K562 (cell line): ENCODE data around the gene NEK2. TPM values are rescaled to one million over a fixed set of nuclear protein-coding genes. Genes with fewer than 3 reads are reported as not detected.

Experiments used
- ATAC-seq: fragments of 200-7000 bp; cut with Tn5 transposase; 3 replicates; pipeline ENCODE4 v1.9.1; 2020; ENCODE audit warnings: moderate library complexity
- BruUV-seq: library from RNA; stranded (reverse); fragments of 400-500 nt; replicated peaks from 2 replicates; lab custom pipeline; 2021; lab: Mats Ljungman, UMichigan
- CTCF ChIA-PET: fragments of 300-600 bp; formaldehyde crosslinking; extraction: SDS; loops from one replicate; lab custom pipeline; 2021; ENCODE audit warnings: low intra/inter-chr PET ratio; lab: Yijun Ruan, JAX
- POLR2A ChIA-PET: fragments of 300-600, 350-650 bp; sonication (Branson Sonifier 250); formaldehyde crosslinking; extraction: SDS; loops from one replicate; lab custom pipeline; 2021; ENCODE audit warnings: antibody characterized with exemption, inconsistent platforms; lab: Yijun Ruan, JAX
- DNase-seq, 4 experiments: peaks; one replicate each; pipeline versions ENCODE4 v3.0.0 to v3.0.0-alpha.2; 2011 to 2018; ENCODE audit warnings: low spot score in 3 of 4, mixed read lengths in 3 of 4; ENCODE audit errors: extremely low read depth in 1 of 4
- FAIRE-seq: peaks from 2 replicates; lab custom pipeline; 2011; peaks lifted over from hg19 to GRCh38; lab: Jason Lieb, UNC
- H2AFZ ChIP-seq: 2 replicates; pipeline ENCODE4 v1.6.0; 2011; ENCODE audit warnings: low read depth, low read length, control low read depth, inconsistent platforms
- H3K27ac ChIP-seq: fragments of 200-600 bp; 3 replicates; pipeline ENCODE4 v1.8.0; 2011; ENCODE audit warnings: low read depth, mild to moderate bottlenecking, control low read depth, inconsistent platforms, low read length, moderate library complexity, mixed read lengths; ENCODE audit errors: extremely low read depth
- H3K27me3 ChIP-seq, 2 experiments: fragments of 300-600 bp in 1 of 2; 2 replicates in 1 of 2; 3 replicates in 1 of 2; pipeline versions ENCODE4 v1.6.0 to v1.8.0; 2011; ENCODE audit warnings: inconsistent platforms in 2 of 2, low read length in 2 of 2, mild to moderate bottlenecking in 1 of 2, mixed read lengths in 1 of 2, moderate library complexity in 1 of 2; ENCODE audit not compliant: control insufficient read depth in 2 of 2, insufficient read depth in 2 of 2
- H3K36me3 ChIP-seq: fragments of 300-600 bp; 3 replicates; pipeline ENCODE4 v1.8.0; 2011; ENCODE audit warnings: mild to moderate bottlenecking, low read length, inconsistent platforms; ENCODE audit not compliant: control insufficient read depth, insufficient read depth
- H3K4me1 ChIP-seq, 2 experiments: fragments of 200-600 bp in 1 of 2; replicated peaks in 1 of 2; 2 replicates in 1 of 2; 3 replicates in 1 of 2; pipeline versions ENCODE4 v1.5.1 to v1.8.0; 2011; ENCODE audit warnings: inconsistent platforms in 2 of 2, low read length in 2 of 2, mild to moderate bottlenecking in 1 of 2, mixed read lengths in 1 of 2, moderate library complexity in 1 of 2; ENCODE audit not compliant: control insufficient read depth in 2 of 2, insufficient read depth in 2 of 2
- H3K4me2 ChIP-seq: 2 replicates; pipeline ENCODE4 v1.6.1; 2011; ENCODE audit warnings: low read length, control low read depth, inconsistent platforms, mixed read lengths; ENCODE audit not compliant: insufficient read depth
- H3K4me3 ChIP-seq: fragments of 200-600 bp; sonication (generic), shearing (Covaris generic); 2 replicates; pipeline ENCODE4 v1.5.1; 2016; ENCODE audit warnings: control low read depth, inconsistent platforms
- H3K79me2 ChIP-seq: fragments of 200-600 bp; 3 replicates; pipeline ENCODE4 v1.8.0; 2011; ENCODE audit warnings: low read length, inconsistent platforms; ENCODE audit not compliant: control insufficient read depth, insufficient read depth
- H3K9ac ChIP-seq, 2 experiments: 2 replicates each; pipeline versions ENCODE4 v1.6.0 to v1.6.1; 2011; ENCODE audit warnings: low read depth in 2 of 2, low read length in 2 of 2, control low read depth in 1 of 2, inconsistent platforms in 1 of 2, mild to moderate bottlenecking in 1 of 2, mixed read lengths in 1 of 2; ENCODE audit not compliant: insufficient read depth in 1 of 2
- H3K9me1 ChIP-seq: one replicate; pipeline ENCODE4 v1.6.0; 2011; ENCODE audit warnings: inconsistent platforms, mild to moderate bottlenecking, low read length, moderate library complexity; ENCODE audit not compliant: control insufficient read depth, insufficient read depth
- H3K9me3 ChIP-seq: replicated peaks from 2 replicates; pipeline ENCODE4 v1.5.1; 2011; ENCODE audit warnings: low read depth, low read length, inconsistent platforms; ENCODE audit not compliant: control insufficient read depth, insufficient read depth
- H4K20me1 ChIP-seq: replicated peaks from 2 replicates; pipeline ENCODE4 v1.6.1; 2011; ENCODE audit warnings: low read length, inconsistent platforms, mixed read lengths; ENCODE audit not compliant: control insufficient read depth, insufficient read depth
- BHLHE40 ChIP-seq: IDR thresholded peaks from 2 replicates; pipeline ENCODE4 v1.6.1; 2011; ENCODE audit warnings: low read length, improper control_type of control experiment
- BRCA1 ChIP-seq, 2 experiments: fragments of 450-650 bp in 1 of 2; sonication (generic) in 1 of 2; formaldehyde crosslinking in 1 of 2; IDR thresholded peaks; 2 replicates each; pipeline versions ENCODE4 v1.5.0 to v1.6.1; 2017 to 2020; ENCODE audit warnings: mild to moderate bottlenecking in 1 of 2, missing genetic modification reagents in 1 of 2
- CBX2 ChIP-seq: fragments of 200-600 bp; sonication (generic); IDR thresholded peaks from one replicate; pipeline ENCODE4 v1.6.1; 2012; ENCODE audit warnings: mild to moderate bottlenecking, low read length, inconsistent platforms; ENCODE audit not compliant: insufficient read depth, poor library complexity, severe bottlenecking
- CSDE1 ChIP-seq, 2 experiments: fragments of 450-650 bp; IDR thresholded peaks; 2 replicates each; pipeline ENCODE4 v1.6.1; 2016; ENCODE audit warnings: mild to moderate bottlenecking in 1 of 2
- HNRNPUL1 ChIP-seq: fragments of 200-400 bp; formaldehyde crosslinking; IDR thresholded peaks from 2 replicates; pipeline ENCODE4 v1.6.1; 2017; ENCODE audit warnings: low read length
- HSF4 ChIP-seq: fragments of 250-450 bp; sonication (Bioruptor Pico); IDR thresholded peaks from 2 replicates; pipeline ENCODE4 v2.1.2; 2022; ENCODE audit warnings: mild to moderate bottlenecking, moderate library complexity, borderline replicate concordance
- KAT2B ChIP-seq: IDR thresholded peaks from one replicate; pipeline ENCODE4 v1.6.1; 2012; ENCODE audit warnings: low read depth, mild to moderate bottlenecking, control low read depth, inconsistent platforms, low read length, moderate library complexity
- KDM2B ChIP-seq: fragments of 250-450 bp; sonication (Bioruptor Pico); IDR thresholded peaks from 2 replicates; pipeline ENCODE4 v1.8.0; 2021; ENCODE audit warnings: mild to moderate bottlenecking, moderate library complexity
- OTX1 ChIP-seq: fragments of 450-650 bp; formaldehyde crosslinking; IDR thresholded peaks from 2 replicates; pipeline ENCODE4 v1.4.0; 2022; ENCODE audit warnings: mild to moderate bottlenecking
- PPARD ChIP-seq: fragments of 250-450 bp; sonication (Bioruptor Pico); IDR thresholded peaks from 2 replicates; pipeline ENCODE4 v1.8.0; 2022; ENCODE audit warnings: inconsistent platforms, mild to moderate bottlenecking, moderate library complexity
- RFX7 ChIP-seq: fragments of 250-450 bp; sonication (Bioruptor Pico); IDR thresholded peaks from 2 replicates; pipeline ENCODE4 v1.5.1; 2021; ENCODE audit warnings: mild to moderate bottlenecking
- TCFL5 ChIP-seq: fragments of 250-450 bp; sonication (Bioruptor Pico); conservative IDR thresholded peaks from 2 replicates; pipeline ENCODE4 v1.6.1; 2021; ENCODE audit warnings: mild to moderate bottlenecking, moderate library complexity, matching md5 sums
- ZFPM2 ChIP-seq: fragments of 250-450 bp; sonication (Bioruptor Pico); IDR thresholded peaks from 2 replicates; pipeline ENCODE4 v1.5.1; 2022; ENCODE audit warnings: mild to moderate bottlenecking
- ZNF184 ChIP-seq: sonication (generic); formaldehyde crosslinking; IDR thresholded peaks from 2 replicates; pipeline ENCODE4 v1.5.0; 2020; ENCODE audit warnings: missing genetic modification reagents
- WGBS: fragments of 100-300 bp; shearing (Covaris generic); methylation state at CpG from one replicate; pipeline ENCODE4 v1.1.6; 2016; ENCODE audit warnings: low coverage, mixed read lengths; ENCODE audit not compliant: insufficient coverage; ENCODE audit errors: missing lambda C conversion rate; 5-methylcytosine and 5-hydroxymethylcytosine counted together
- in situ Hi-C: fragments of 300-500 bp; cut with MboI; formaldehyde crosslinking; loops from 4 replicates; pipeline ENCODE4 v1.15.0; 2018; ENCODE audit warnings: inconsistent platforms, mixed read lengths
- intact Hi-C: fragments of 100-400 bp; cut with micrococcal nuclease; formaldehyde crosslinking; loops from 2 replicates; pipeline ENCODE4 v1.14.2; 2022
- polyA plus RNA-seq, 8 experiments: library from polyadenylated mRNA; depleted of rRNA in 4 of 8; stranded (reverse) in 5 of 8; unstranded in 3 of 8; fragments of >200 nt; fragmentation: Nextera tagmentation in 2 of 8; fragmentation: Illumina TruSeq in 1 of 8; extraction: Ambion mirVana in 2 of 8; extraction: Trizol in 1 of 8; gene quantifications; 2 replicates each; pipeline versions ENCODE4 v1.2.1 to v1.2.3, GENCODE V29; 2011 to 2014; ENCODE audit warnings: inconsistent platforms in 1 of 8, missing spikeins in 1 of 8
- total RNA-seq, 7 experiments: library from RNA; depleted of rRNA in 6 of 7; stranded (reverse); fragments of >200 nt in 6 of 7; fragmentation: Illumina TruSeq in 2 of 7; extraction: Trizol in 2 of 7; gene quantifications; 2 replicates each; pipeline versions ENCODE4 v1.2.1 to v1.2.3, GENCODE V29; 2011 to 2021; ENCODE audit warnings: low replicate concordance in 1 of 7
- TF ChIP-seq, protein P1 (sequence below): fragments of 450-650 bp; formaldehyde crosslinking; conservative IDR thresholded peaks from 2 replicates; pipeline ENCODE4 v1.4.0; 2022; ENCODE audit warnings: mild to moderate bottlenecking, missing genetic modification characterization
- TF ChIP-seq, protein P2 (sequence below): fragments of 250-450 bp; sonication (Bioruptor Pico); IDR thresholded peaks from 2 replicates; pipeline ENCODE4 v1.5.0; 2022; ENCODE audit warnings: mild to moderate bottlenecking
- TF ChIP-seq, protein P3 (sequence below): sonication (generic); formaldehyde crosslinking; IDR thresholded peaks from 2 replicates; pipeline ENCODE4 v1.8.0; 2022; ENCODE audit warnings: mild to moderate bottlenecking, missing genetic modification reagents, borderline replicate concordance

NEK2 gene
- total and polyA plus RNA-seq, 9 of the 15 experiments (the other 6 are each of a cell fraction or from before 2014, with no cell fraction given) = 30.0 to 74.7 (median 66.4) TPM

DNA sequence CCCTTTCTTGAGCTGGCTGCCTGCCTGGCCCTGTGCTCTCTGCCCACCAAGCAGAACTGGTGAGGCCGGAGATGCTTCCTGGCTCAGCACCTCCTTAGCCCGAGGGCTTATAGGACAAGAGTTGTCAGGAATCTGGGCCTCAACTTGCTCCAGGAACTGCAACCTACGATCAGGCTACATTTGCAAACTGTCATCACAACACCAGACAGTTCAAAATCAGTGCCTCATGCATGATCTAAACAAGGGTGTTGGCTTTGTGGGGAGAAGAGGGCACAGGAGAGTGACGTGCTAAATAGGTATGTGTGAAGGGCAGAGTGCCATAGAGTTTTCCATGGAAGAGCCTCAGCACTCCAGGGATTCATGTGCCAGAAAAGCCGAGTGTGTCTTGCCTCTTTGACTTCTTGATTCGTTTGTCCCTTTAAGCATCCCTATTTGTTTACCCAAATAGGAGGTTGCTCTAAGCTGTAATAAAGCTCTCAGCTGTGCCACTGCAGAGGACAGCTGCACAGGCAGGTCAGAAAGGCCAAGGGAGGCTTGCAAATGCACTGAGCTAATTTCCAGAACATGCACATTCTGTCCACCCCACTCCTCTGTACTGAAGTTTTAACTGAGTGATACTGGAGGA, 30.2 kb upstream of the NEK2 start:
- FAIRE-seq (no peak), DNase-seq (no peak), ATAC-seq (no peak)
- Histone ChIP-seq H3K9me3 (no peaks in the 10 kb centered on the region), H4K20me1 (no peaks in the 10 kb centered on the region), H3K4me1 (peaks cover 0 to 6% of the 10 kb centered on the region in 2 experiments; a peak in 2 of 5 replicates), H3K9ac (no peak overlapping the region), H3K27me3 (no peaks in the 10 kb centered on the region), H3K36me3 (no peaks in the 10 kb centered on the region), H3K27ac (no peak overlapping the region), H3K79me2 (no peaks in the 10 kb centered on the region), H2AFZ (no peak overlapping the region), H3K9me1 (no peaks in the 10 kb centered on the region), H3K4me3 (no peak overlapping the region), H3K4me2 (no peak overlapping the region)
- WGBS = 21% methylated on average over 6 of the region's 6 CpGs
- intact Hi-C loops (no loop called here), in situ Hi-C loops (no loop called here)
- BruUV-seq = no TSS peak
- TF ChIP-seq, protein P1, sequence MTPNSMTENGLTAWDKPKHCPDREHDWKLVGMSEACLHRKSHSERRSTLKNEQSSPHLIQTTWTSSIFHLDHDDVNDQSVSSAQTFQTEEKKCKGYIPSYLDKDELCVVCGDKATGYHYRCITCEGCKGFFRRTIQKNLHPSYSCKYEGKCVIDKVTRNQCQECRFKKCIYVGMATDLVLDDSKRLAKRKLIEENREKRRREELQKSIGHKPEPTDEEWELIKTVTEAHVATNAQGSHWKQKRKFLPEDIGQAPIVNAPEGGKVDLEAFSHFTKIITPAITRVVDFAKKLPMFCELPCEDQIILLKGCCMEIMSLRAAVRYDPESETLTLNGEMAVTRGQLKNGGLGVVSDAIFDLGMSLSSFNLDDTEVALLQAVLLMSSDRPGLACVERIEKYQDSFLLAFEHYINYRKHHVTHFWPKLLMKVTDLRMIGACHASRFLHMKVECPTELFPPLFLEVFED = no peak
- TF ChIP-seq, protein P2, sequence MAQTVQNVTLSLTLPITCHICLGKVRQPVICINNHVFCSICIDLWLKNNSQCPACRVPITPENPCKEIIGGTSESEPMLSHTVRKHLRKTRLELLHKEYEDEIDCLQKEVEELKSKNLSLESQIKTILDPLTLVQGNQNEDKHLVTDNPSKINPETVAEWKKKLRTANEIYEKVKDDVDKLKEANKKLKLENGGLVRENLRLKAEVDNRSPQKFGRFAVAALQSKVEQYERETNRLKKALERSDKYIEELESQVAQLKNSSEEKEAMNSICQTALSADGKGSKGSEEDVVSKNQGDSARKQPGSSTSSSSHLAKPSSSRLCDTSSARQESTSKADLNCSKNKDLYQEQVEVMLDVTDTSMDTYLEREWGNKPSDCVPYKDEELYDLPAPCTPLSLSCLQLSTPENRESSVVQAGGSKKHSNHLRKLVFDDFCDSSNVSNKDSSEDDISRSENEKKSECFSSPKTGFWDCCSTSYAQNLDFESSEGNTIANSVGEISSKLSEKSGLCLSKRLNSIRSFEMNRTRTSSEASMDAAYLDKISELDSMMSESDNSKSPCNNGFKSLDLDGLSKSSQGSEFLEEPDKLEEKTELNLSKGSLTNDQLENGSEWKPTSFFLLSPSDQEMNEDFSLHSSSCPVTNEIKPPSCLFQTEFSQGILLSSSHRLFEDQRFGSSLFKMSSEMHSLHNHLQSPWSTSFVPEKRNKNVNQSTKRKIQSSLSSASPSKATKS = no peak
- no peak for TF ChIP-seq HNRNPUL1
- TF ChIP-seq CSDE1 (IDR thresholded peaks at IDR 0.05) = no peak
- TF ChIP-seq BRCA1 (IDR thresholded peaks at IDR 0.05) = no peak
- TF ChIP-seq BRCA1 (CRISPR knock-in tag; IDR thresholded peaks at IDR 0.05) = no peak
- TF ChIP-seq OTX1 = no peak
- TF ChIP-seq ZNF184 (CRISPR knock-in tag) = no peak
- TF ChIP-seq PPARD = no peak
- TF ChIP-seq RFX7 = no peak
- TF ChIP-seq TCFL5 (CRISPR knock-in tag) = no peak
- TF ChIP-seq, protein P3, sequence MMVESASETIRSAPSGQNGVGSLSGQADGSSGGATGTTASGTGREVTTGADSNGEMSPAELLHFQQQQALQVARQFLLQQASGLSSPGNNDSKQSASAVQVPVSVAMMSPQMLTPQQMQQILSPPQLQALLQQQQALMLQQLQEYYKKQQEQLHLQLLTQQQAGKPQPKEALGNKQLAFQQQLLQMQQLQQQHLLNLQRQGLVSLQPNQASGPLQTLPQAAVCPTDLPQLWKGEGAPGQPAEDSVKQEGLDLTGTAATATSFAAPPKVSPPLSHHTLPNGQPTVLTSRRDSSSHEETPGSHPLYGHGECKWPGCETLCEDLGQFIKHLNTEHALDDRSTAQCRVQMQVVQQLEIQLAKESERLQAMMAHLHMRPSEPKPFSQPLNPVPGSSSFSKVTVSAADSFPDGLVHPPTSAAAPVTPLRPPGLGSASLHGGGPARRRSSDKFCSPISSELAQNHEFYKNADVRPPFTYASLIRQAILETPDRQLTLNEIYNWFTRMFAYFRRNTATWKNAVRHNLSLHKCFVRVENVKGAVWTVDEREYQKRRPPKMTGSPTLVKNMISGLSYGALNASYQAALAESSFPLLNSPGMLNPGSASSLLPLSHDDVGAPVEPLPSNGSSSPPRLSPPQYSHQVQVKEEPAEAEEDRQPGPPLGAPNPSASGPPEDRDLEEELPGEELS (CRISPR knock-in tag) = no peak
- no peak for TF ChIP-seq HSF4 (CRISPR knock-in tag)
- no peak for TF ChIP-seq KAT2B
- TF ChIP-seq ZFPM2 = no peak
- TF ChIP-seq CBX2 = no peak
- no peak for TF ChIP-seq KDM2B (CRISPR knock-in tag)
- TF ChIP-seq BHLHE40 = no peak
- ChIA-PET CTCF (no interaction called here), POLR2A (interaction anchor here (0.6 to 1.2 kb wide), 3 partner anchors 17 to 765 kb away, joined by 3 to 6 read pairs (median 3); no protein-coding TSS in a partner anchor)
